PFSK-1 (cell line): ENCODE results near the gene ST8SIA5.

ENCODE experiments used
- FOXP2 ChIP-seq: optimal IDR thresholded peaks from 2 replicates; pipeline ENCODE3; 2011; ENCODE audit warnings: borderline replicate concordance, control low read depth, inconsistent platforms; ENCODE audit not compliant: insufficient read depth; ENCODE audit errors: extremely low read length, extremely low read depth
- POLR2AphosphoS5 ChIP-seq: IDR thresholded peaks from 2 replicates; pipeline ENCODE4 v1.6.1; 2012; ENCODE audit warnings: low read depth, mild to moderate bottlenecking, control low read depth, low read length, moderate library complexity
- SIN3A ChIP-seq: IDR thresholded peaks from 2 replicates; pipeline ENCODE4 v1.6.1; 2012; ENCODE audit warnings: mild to moderate bottlenecking, low read length, moderate library complexity, borderline replicate concordance; ENCODE audit not compliant: insufficient read depth
- TAF1 ChIP-seq: IDR thresholded peaks from 2 replicates; pipeline ENCODE4 v1.6.1; 2012; ENCODE audit warnings: low read length, control low read depth, borderline replicate concordance; ENCODE audit not compliant: insufficient read depth
- TF ChIP-seq, protein P1 (sequence below), 2 experiments: IDR thresholded peaks; 2 replicates each; pipeline versions ENCODE4 v1.6.1 to v1.8.0; 2011 to 2012; ENCODE audit warnings: low read depth in 2 of 2, low read length in 2 of 2, control low read depth in 1 of 2, inconsistent platforms in 1 of 2, mild to moderate bottlenecking in 1 of 2, moderate library complexity in 1 of 2; ENCODE audit not compliant: insufficient read depth in 1 of 2

ST8SIA5 gene

DNA sequence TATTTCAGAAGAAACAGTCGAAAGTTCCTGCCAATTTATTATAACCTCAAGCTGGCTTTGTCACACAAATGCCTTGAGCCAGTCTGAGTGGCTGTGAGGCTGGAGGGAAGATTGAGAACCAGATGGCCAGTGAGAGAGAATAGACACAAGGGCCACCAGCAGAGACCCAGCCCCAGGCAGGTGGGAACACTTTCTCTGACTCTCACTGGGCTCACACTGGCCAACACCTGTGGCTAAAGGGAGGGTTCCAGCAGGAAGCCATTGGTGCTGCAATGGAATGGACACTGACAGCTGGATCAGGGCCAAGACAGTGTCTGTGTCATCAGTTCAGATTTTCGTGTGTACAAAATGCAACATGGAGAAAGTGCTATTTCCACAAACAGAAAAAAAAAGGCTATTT is 129.7 kb downstream of the ST8SIA5 start:
- TF ChIP-seq SIN3A (no peak), TAF1 (no peak), FOXP2 (no peak), POLR2AphosphoS5 (no peak)
- TF ChIP-seq, protein P1, sequence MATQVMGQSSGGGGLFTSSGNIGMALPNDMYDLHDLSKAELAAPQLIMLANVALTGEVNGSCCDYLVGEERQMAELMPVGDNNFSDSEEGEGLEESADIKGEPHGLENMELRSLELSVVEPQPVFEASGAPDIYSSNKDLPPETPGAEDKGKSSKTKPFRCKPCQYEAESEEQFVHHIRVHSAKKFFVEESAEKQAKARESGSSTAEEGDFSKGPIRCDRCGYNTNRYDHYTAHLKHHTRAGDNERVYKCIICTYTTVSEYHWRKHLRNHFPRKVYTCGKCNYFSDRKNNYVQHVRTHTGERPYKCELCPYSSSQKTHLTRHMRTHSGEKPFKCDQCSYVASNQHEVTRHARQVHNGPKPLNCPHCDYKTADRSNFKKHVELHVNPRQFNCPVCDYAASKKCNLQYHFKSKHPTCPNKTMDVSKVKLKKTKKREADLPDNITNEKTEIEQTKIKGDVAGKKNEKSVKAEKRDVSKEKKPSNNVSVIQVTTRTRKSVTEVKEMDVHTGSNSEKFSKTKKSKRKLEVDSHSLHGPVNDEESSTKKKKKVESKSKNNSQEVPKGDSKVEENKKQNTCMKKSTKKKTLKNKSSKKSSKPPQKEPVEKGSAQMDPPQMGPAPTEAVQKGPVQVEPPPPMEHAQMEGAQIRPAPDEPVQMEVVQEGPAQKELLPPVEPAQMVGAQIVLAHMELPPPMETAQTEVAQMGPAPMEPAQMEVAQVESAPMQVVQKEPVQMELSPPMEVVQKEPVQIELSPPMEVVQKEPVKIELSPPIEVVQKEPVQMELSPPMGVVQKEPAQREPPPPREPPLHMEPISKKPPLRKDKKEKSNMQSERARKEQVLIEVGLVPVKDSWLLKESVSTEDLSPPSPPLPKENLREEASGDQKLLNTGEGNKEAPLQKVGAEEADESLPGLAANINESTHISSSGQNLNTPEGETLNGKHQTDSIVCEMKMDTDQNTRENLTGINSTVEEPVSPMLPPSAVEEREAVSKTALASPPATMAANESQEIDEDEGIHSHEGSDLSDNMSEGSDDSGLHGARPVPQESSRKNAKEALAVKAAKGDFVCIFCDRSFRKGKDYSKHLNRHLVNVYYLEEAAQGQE (IDR thresholded peaks at IDR 0.05; ENCODE audit: insufficient read depth in 1 of 2, low read depth in 2 of 2, low read length in 2 of 2), result no peak

- TF ChIP-seq TAF1 (no peak), FOXP2 (no peak), SIN3A (no peak), POLR2AphosphoS5 (no peak)
- TF ChIP-seq, protein P1 (IDR thresholded peaks at IDR 0.05; ENCODE audit: insufficient read depth in 1 of 2, low read depth in 2 of 2, low read length in 2 of 2), result no peak
Observed at GRCh38 chr18:46625069-46625468, 131.8 kb downstream of the ST8SIA5 start.

DNA sequence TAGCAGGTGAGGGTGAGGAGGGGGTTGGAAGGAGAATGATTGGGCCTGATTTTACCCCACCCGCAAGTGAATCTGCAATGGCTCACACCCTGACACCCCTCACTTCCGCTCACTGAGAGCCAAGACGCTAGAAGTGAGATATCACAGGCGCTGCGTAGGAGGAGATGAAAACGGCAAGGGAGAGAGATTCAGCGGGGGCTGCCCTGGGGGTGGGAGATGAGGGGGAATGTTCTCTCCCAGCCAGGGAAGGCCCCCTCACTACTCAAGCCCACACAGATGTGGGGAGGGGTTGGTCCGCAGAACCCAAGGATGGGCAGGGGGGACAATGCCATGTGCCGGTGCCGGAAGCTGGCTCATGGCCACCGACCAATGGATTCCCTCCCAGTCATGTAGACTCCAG is 132.7 kb downstream of the ST8SIA5 start:
- no peak for TF ChIP-seq SIN3A
- no peak for TF ChIP-seq POLR2AphosphoS5
- no peak for TF ChIP-seq FOXP2
- TF ChIP-seq TAF1, result no peak
- TF ChIP-seq, protein P1 (IDR thresholded peaks at IDR 0.05; ENCODE audit: insufficient read depth in 1 of 2, low read depth in 2 of 2, low read length in 2 of 2), result no peak

DNA sequence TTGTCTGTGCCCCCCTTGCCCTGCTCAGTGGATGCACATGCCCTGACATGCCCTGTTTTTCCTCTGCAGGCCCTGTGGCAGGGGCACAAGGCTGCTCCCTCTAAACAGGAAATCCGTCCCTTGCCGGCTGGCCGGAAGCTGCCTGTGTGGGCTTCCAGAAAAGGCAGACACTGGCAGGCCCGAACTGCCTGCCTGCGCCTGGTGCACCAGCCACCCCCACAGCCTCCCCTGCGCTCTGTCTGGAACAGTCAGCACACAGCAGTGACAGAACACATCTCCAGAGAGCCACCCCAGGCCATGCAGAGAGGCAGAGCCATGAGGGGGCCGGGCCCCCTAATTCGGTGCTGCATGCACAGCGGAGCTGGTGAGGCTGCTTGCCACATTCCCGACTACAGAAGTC is 133.3 kb downstream of the ST8SIA5 start:
- TF ChIP-seq SIN3A (no peak), FOXP2 (no peak), TAF1 (no peak), POLR2AphosphoS5 (no peak)
- TF ChIP-seq, protein P1 (IDR thresholded peaks at IDR 0.05; ENCODE audit: insufficient read depth in 1 of 2, low read depth in 2 of 2, low read length in 2 of 2), result no peak

- TF ChIP-seq TAF1 (no peak), FOXP2 (no peak), POLR2AphosphoS5 (no peak), SIN3A (no peak)
- TF ChIP-seq, protein P1 (IDR thresholded peaks at IDR 0.05; ENCODE audit: insufficient read depth in 1 of 2, low read depth in 2 of 2, low read length in 2 of 2), result no peak
Observed at GRCh38 chr18:46622999-46623398, 133.9 kb downstream of the ST8SIA5 start.
